ENCODE data around the gene PUM1. TPM values are rescaled to one million over a fixed set of nuclear protein-coding genes. Genes with fewer than 3 reads are reported as not detected.
"Not testable (repeated sequence)": the region's sequence is repeated elsewhere in the genome, so short reads cannot be mapped to it uniquely, and the experiment has no call there.

PUM1 gene
- total RNA-seq, 1 donor from 2014 or later = 121 TPM

DNA sequence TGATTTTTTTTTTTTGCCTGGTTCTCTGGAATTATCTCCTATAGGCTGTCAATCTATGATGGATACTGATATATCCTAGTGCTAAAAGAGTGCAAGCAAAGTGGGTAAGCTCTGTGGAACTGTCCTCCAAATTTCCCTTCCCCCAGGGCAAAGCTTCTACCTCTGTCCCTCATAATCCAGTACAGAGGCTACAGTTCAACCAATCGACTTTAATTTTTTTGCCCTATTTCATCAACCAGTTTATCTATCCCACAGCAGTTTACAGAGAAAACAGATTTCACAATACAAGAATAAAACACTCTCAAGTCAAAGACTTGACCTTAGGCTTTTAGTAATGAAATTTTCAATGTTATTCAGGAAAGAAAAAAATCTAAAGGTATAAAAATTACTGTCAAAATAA is 13.9 kb downstream of the PUM1 start:
- ATAC-seq (no peak), DNase-seq (no peak)
- intact Hi-C loops (cut with DNase I) = no loop called here
- Histone ChIP-seq H3K9me3 (no peaks in the 10 kb centered on the region), H3K27me3 (ENCODE audit: low read depth) (no peaks in the 10 kb centered on the region), H3K4me1 (peaks cover 73% of the 10 kb centered on the region), H3K4me3 (no peak overlapping the region), H3K36me3 (peaks cover 19% of the 10 kb centered on the region), H3K27ac (no peak overlapping the region)
- TF ChIP-seq, protein P1, sequence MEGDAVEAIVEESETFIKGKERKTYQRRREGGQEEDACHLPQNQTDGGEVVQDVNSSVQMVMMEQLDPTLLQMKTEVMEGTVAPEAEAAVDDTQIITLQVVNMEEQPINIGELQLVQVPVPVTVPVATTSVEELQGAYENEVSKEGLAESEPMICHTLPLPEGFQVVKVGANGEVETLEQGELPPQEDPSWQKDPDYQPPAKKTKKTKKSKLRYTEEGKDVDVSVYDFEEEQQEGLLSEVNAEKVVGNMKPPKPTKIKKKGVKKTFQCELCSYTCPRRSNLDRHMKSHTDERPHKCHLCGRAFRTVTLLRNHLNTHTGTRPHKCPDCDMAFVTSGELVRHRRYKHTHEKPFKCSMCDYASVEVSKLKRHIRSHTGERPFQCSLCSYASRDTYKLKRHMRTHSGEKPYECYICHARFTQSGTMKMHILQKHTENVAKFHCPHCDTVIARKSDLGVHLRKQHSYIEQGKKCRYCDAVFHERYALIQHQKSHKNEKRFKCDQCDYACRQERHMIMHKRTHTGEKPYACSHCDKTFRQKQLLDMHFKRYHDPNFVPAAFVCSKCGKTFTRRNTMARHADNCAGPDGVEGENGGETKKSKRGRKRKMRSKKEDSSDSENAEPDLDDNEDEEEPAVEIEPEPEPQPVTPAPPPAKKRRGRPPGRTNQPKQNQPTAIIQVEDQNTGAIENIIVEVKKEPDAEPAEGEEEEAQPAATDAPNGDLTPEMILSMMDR (IDR thresholded peaks at IDR 0.05) = no peak

DNA sequence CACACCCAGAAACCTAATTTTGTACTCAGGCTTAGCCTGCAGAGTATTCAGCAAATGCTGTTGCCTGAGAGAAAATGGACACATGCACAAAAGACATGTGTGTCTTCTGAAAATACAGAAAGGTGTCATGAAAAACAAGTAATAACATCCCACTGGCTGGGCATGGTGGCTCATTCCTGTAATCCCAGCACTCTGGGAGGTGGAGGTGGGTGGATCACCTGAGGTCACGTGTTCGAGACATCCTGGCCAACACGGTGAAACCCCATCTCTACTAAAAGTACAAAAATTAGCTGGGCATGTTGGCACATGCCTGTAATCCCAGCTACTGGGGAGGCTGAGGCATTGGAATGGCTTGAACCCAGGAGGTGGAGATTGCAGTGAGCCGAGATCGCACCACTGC is 18.0 kb downstream of the PUM1 start:
- intact Hi-C loops (cut with DNase I); H3K27me3 ChIP-seq (ENCODE audit: low read depth); H3K4me3 ChIP-seq; H3K9me3 ChIP-seq; DNase-seq; H3K27ac ChIP-seq; ATAC-seq: not testable (repeated sequence)
- Histone ChIP-seq H3K4me1 (peaks cover 38% of the 10 kb centered on the region), H3K36me3 (peaks cover 21% of the 10 kb centered on the region)

DNA sequence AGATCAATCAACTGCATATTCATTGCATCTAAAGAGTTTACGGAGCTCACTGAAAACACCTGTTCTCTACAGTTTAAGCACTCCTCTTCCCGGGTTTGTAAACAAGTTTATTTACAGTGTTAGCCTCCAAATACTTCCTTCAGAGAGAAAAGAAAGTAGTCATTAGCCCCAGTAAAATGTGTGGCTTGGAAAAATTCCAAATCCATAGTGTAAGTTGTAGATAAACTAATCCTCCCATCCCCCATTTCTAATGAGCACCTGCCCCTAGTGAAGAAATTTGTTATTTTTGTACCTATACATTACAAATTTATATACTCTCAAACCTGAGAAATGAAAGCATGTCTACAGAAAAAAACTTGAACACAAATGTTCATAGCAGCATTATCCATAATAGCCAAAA is 21.9 kb downstream of the PUM1 start:
- TF ChIP-seq, protein P1 (IDR thresholded peaks at IDR 0.05) = no peak
- Histone ChIP-seq H3K36me3 (peaks cover 26% of the 10 kb centered on the region), H3K27me3 (ENCODE audit: low read depth) (no peaks in the 10 kb centered on the region), H3K27ac (no peak overlapping the region), H3K4me1 (peaks cover 26% of the 10 kb centered on the region), H3K4me3 (no peak overlapping the region), H3K9me3 (no peaks in the 10 kb centered on the region)
- intact Hi-C loops (cut with DNase I) = no loop called here
- ATAC-seq (no peak), DNase-seq (no peak)

DNA sequence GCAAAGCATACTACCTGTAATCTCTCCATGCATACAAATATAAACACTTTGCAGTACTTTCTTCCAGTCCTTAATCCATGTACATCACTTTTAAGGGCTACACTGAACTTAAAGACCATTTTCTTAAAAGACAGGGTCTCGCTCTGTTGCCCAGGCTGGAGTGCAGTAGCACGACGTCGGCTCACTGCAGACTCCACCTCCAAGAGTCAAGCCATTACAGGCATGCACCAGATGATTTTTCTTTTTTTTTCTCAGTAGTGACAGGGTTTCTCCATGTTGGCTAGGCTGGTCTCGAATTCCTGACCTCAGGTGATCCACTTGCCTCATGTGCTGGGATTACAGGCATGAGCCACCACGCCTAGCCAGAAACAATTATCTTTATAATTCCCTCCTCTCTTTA is 22.9 kb downstream of the PUM1 start:
- intact Hi-C loops (cut with DNase I) = no loop called here
- Histone ChIP-seq H3K4me3 (no peak overlapping the region), H3K36me3 (peaks cover 26% of the 10 kb centered on the region), H3K27ac (no peak overlapping the region), H3K4me1 (peaks cover 24% of the 10 kb centered on the region), H3K9me3 (no peaks in the 10 kb centered on the region), H3K27me3 (ENCODE audit: low read depth) (no peaks in the 10 kb centered on the region)
- DNase-seq (no peak), ATAC-seq (no peak)
- TF ChIP-seq, protein P1 (IDR thresholded peaks at IDR 0.05) = no peak

DNA sequence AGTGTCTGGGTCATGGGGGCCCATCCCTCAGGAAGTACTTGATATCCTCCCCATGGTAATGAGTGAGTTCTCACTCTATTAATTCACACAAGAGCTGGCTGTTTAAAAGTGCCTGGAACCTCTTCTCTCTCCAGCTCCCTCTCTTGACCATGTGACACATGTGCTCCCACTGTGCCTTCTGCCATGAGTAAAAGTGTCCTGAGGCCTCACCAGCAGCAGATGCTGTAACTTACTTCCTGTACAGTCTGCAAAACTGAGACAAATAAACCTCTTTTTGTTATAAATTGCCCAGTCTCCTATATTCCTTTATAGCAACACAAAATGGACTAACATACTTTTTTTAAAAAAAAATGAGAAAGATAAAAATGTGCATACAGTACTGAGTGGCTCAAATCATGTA is 24.0 kb downstream of the PUM1 start:
- no peaks in the 10 kb centered on the region for H3K9me3 ChIP-seq
- H3K4me1 ChIP-seq = peaks cover 17% of the 10 kb centered on the region
- DNase-seq (no peak), ATAC-seq (no peak)
- TF ChIP-seq, protein P1 (IDR thresholded peaks at IDR 0.05) = no peak
- H3K27ac ChIP-seq = no peak overlapping the region
- no peak overlapping the region for H3K4me3 ChIP-seq
- H3K36me3 ChIP-seq = peaks cover 32% of the 10 kb centered on the region
- intact Hi-C loops (cut with DNase I) = no loop called here
- H3K27me3 ChIP-seq (ENCODE audit: low read depth) = no peaks in the 10 kb centered on the region

DNA sequence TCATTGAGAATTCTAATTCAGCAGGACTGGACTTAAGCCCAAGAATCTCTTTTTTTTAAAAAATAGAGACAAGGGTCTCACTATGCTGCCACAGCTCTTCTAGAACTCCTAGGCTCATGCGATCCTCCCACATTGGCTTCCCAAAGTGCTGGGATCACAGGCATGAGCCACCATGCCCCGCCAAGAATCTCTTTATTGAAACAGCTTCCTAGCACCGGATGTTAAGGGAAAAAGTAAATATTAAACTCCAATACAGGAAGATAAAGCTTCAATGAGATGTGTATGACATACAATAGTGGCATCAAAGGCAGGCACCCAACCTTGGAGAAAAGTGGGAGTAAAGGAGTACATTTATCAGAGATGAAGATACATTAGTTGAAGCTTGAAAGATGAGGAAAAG is 25.5 kb downstream of the PUM1 start:
- Histone ChIP-seq H3K36me3 (peaks cover 36% of the 10 kb centered on the region), H3K27ac (no peak overlapping the region), H3K9me3 (no peaks in the 10 kb centered on the region), H3K27me3 (ENCODE audit: low read depth) (no peaks in the 10 kb centered on the region), H3K4me1 (peaks cover 19% of the 10 kb centered on the region), H3K4me3 (no peak overlapping the region)
- TF ChIP-seq, protein P1 (IDR thresholded peaks at IDR 0.05) = no peak
- intact Hi-C loops (cut with DNase I) = no loop called here
- ATAC-seq (no peak), DNase-seq (no peak)

DNA sequence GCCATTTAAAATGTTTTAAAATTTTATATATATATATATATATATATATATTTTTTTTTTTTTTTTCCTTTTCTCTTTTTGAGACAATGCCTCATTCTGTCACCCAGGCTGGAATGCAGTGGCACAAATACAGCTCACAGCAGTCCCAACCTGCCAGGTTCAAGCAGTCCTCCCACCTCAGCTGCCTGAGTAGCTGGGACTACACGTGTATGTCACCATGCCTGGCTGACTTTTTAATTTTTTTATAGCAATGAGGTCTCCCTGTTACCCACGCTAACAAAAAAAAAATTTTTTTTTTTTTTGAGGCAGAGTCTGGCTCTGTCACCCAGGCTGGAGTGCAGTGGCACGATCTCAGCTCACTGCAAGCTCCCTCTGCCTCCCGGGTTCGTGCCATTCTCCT is 26.6 kb downstream of the PUM1 start:
- Histone ChIP-seq H3K36me3 (peaks cover 25% of the 10 kb centered on the region), H3K4me1 (peaks cover 29% of the 10 kb centered on the region)
- H3K4me3 ChIP-seq; DNase-seq; ATAC-seq; H3K27ac ChIP-seq; H3K9me3 ChIP-seq; intact Hi-C loops (cut with DNase I); H3K27me3 ChIP-seq (ENCODE audit: low read depth): not testable (repeated sequence)
